Sigmoid colon (tissue), 7 donors: ENCODE data around the gene SAMD10. TPM values are rescaled to one million over a fixed set of nuclear protein-coding genes. Genes with fewer than 3 reads are reported as not detected.

Experiments used
- DNase-seq: peaks from one replicate; pipeline ENCODE4 v3.0.0-alpha.2; 2019
- H3K27ac ChIP-seq, 4 donors: fragments of 200-600 bp; sonication (generic); one replicate each; pipeline ENCODE4 v1.5.1; 2016 to 2019; ENCODE audit warnings: mild to moderate bottlenecking in 1 of 4
- H3K27me3 ChIP-seq, 3 donors: fragments of 200-600 bp; sonication (generic); one replicate each; pipeline ENCODE4 v1.5.1; 2019; ENCODE audit warnings: mild to moderate bottlenecking in 1 of 3
- H3K36me3 ChIP-seq, 4 donors: fragments of 200-600 bp; sonication (generic); one replicate each; pipeline ENCODE4 v1.5.1; 2016 to 2019
- H3K4me1 ChIP-seq, 4 donors: fragments of 200-600 bp; sonication (generic); one replicate each; pipeline ENCODE4 v1.5.1; 2017 to 2019
- H3K4me3 ChIP-seq, 4 donors: fragments of 200-600 bp; sonication (generic); one replicate each; pipeline ENCODE4 v1.5.1; 2017 to 2019; ENCODE audit warnings: mild to moderate bottlenecking in 2 of 4, moderate library complexity in 1 of 4
- H3K9me3 ChIP-seq, 4 donors: fragments of 200-600 bp in 3 of 4; sonication (generic) in 3 of 4; one replicate each; pipeline versions ENCODE4 v1.5.1 to v1.6.1; 2013 to 2019
- EP300 ChIP-seq, 4 donors: sonication (generic); formaldehyde crosslinking; IDR thresholded peaks; one replicate each; pipeline ENCODE4 v1.6.1; 2017; ENCODE audit warnings: antibody characterized with exemption in 4 of 4
- POLR2A ChIP-seq, 2 donors: fragments of 450-650 bp; IDR thresholded peaks; one replicate each; pipeline ENCODE4 v1.6.1; 2016; ENCODE audit warnings: antibody characterized with exemption in 2 of 2, mild to moderate bottlenecking in 2 of 2, moderate library complexity in 2 of 2
- POLR2AphosphoS5 ChIP-seq, 4 donors: sonication (generic); formaldehyde crosslinking; IDR thresholded peaks; one replicate each; pipeline ENCODE4 v1.6.1; 2017; ENCODE audit warnings: antibody characterized with exemption in 4 of 4
- WGBS, 2 donors: extraction: QIAGEN DNeasy Blood & Tissue Kit; methylation state at CpG; one replicate each; pipeline ENCODE4 v1.1.7; 2013; 5-methylcytosine and 5-hydroxymethylcytosine counted together
- intact Hi-C: fragments of 100-400 bp; cut with DNase I; formaldehyde crosslinking; loops from one replicate; pipeline ENCODE4 v1.15.1; 2023
- polyA plus RNA-seq, 3 donors: library from polyadenylated mRNA; stranded (reverse); fragments of 200-250 nt; gene quantifications; one replicate each; pipeline ENCODE4 v1.2.3, GENCODE V29; 2013
- total RNA-seq, 4 donors: library from RNA; depleted of rRNA; stranded (reverse); fragments of >200 nt; gene quantifications; one replicate each; pipeline ENCODE4 v1.1.0, GENCODE V29; 2016
- TF ChIP-seq, protein P1 (sequence below), 4 experiments: fragments of 450-650 bp in 3 of 4; fragments of 200-600 bp in 1 of 4; IDR thresholded peaks; one replicate each; pipeline ENCODE4 v1.5.1; 2016 to 2019; ENCODE audit warnings: antibody characterized with exemption in 4 of 4, mild to moderate bottlenecking in 3 of 4, moderate library complexity in 2 of 4
- donor health status: healthy with polysubstance abuse.
- donor health status: Bipolar disorder and iron deficiency.
- donor health status: healthy.

SAMD10 gene
- total and polyA plus RNA-seq, 7 donors, result 0.68 to 8.7 (median 2.8) TPM

GRCh38 chr20:63980317-63980805, 919 bp upstream of the SAMD10 start:
- intact Hi-C loops, result no loop called here
- Histone ChIP-seq H3K9me3 (no peaks in the 10 kb centered on the region), H3K4me3 (peak overlapping the region; percentile 85 to 98 (median 90)), H3K36me3 (peaks cover 8 to 18% (median 11%) of the 10 kb centered on the region in 4 donors), H3K27me3 (peaks cover 0 to 12% (median 7%) of the 10 kb centered on the region in 3 donors), H3K27ac (peak overlapping the region; percentile 80 to 88 (median 85)), H3K4me1 (peaks cover 0 to 45% (median 42%) of the 10 kb centered on the region in 4 donors)
- WGBS, 2 donors, result 72 to 78% methylated on average over 15 of the region's 15 CpGs
- DNase-seq, result no peak
- no peak for TF ChIP-seq EP300 (IDR thresholded peaks at IDR 0.05)
- no peak for TF ChIP-seq POLR2AphosphoS5 (IDR thresholded peaks at IDR 0.05)
- TF ChIP-seq POLR2A (IDR thresholded peaks at IDR 0.05), result no peak
- TF ChIP-seq, protein P1, sequence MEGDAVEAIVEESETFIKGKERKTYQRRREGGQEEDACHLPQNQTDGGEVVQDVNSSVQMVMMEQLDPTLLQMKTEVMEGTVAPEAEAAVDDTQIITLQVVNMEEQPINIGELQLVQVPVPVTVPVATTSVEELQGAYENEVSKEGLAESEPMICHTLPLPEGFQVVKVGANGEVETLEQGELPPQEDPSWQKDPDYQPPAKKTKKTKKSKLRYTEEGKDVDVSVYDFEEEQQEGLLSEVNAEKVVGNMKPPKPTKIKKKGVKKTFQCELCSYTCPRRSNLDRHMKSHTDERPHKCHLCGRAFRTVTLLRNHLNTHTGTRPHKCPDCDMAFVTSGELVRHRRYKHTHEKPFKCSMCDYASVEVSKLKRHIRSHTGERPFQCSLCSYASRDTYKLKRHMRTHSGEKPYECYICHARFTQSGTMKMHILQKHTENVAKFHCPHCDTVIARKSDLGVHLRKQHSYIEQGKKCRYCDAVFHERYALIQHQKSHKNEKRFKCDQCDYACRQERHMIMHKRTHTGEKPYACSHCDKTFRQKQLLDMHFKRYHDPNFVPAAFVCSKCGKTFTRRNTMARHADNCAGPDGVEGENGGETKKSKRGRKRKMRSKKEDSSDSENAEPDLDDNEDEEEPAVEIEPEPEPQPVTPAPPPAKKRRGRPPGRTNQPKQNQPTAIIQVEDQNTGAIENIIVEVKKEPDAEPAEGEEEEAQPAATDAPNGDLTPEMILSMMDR (IDR thresholded peaks at IDR 0.05), result no peak

- 0 to 1% methylated on average over 47 of the region's 47 CpGs for WGBS, 2 donors
- intact Hi-C loops, result loop anchor here (10.0 kb wide), 2 partner anchors 324 to 764 kb away; partner anchors contain the start of genes RTEL1, STMN3 and YTHDF1
- H3K9me3 ChIP-seq, result no peaks in the 10 kb centered on the region
- H3K27me3 ChIP-seq, result peaks cover 0 to 12% (median 7%) of the 10 kb centered on the region in 3 donors
- no peak for TF ChIP-seq EP300 (IDR thresholded peaks at IDR 0.05)
- TF ChIP-seq POLR2A (IDR thresholded peaks at IDR 0.05), result no peak
- TF ChIP-seq, protein P1 (IDR thresholded peaks at IDR 0.05), result no peak
- TF ChIP-seq POLR2AphosphoS5 (IDR thresholded peaks at IDR 0.05), result no peak
- no peak for DNase-seq
- peaks cover 0 to 47% (median 43%) of the 10 kb centered on the region in 4 donors for H3K4me1 ChIP-seq
- H3K27ac ChIP-seq, result peak overlapping the region; percentile 38 to 88 (median 72)
- peaks cover 0 to 7% (median under 1%) of the 10 kb centered on the region in 4 donors for H3K36me3 ChIP-seq
- peak overlapping the region; percentile 36 to 65 (median 59) for H3K4me3 ChIP-seq
These were observed 249 bp downstream of the SAMD10 start for GRCh38 chr20:63979229-63979556.

- peak overlapping the region; percentile 38 to 88 (median 72) for H3K27ac ChIP-seq
- peak overlapping the region; percentile 36 to 65 (median 59) for H3K4me3 ChIP-seq
- peak; percentile 85 for DNase-seq
- H3K36me3 ChIP-seq, result peaks cover 0 to under 1% (median 0%) of the 10 kb centered on the region in 4 donors
- intact Hi-C loops, result loop anchor here (10.0 kb wide), 2 partner anchors 324 to 764 kb away; partner anchors contain the start of genes RTEL1, STMN3 and YTHDF1
- H3K27me3 ChIP-seq, result peaks cover 0 to 12% (median 7%) of the 10 kb centered on the region in 3 donors
- TF ChIP-seq POLR2A (IDR thresholded peaks at IDR 0.05) (no peak), POLR2AphosphoS5 (IDR thresholded peaks at IDR 0.05) (peak in 1 of 4 donors; percentile 21)
- H3K9me3 ChIP-seq, result no peaks in the 10 kb centered on the region
- peaks cover 0 to 51% (median 48%) of the 10 kb centered on the region in 4 donors for H3K4me1 ChIP-seq
- 6 to 9% methylated on average over 52 of the region's 52 CpGs for WGBS, 2 donors
These were observed 868 bp downstream of the SAMD10 start for GRCh38 chr20:63978319-63979228.

DNA sequence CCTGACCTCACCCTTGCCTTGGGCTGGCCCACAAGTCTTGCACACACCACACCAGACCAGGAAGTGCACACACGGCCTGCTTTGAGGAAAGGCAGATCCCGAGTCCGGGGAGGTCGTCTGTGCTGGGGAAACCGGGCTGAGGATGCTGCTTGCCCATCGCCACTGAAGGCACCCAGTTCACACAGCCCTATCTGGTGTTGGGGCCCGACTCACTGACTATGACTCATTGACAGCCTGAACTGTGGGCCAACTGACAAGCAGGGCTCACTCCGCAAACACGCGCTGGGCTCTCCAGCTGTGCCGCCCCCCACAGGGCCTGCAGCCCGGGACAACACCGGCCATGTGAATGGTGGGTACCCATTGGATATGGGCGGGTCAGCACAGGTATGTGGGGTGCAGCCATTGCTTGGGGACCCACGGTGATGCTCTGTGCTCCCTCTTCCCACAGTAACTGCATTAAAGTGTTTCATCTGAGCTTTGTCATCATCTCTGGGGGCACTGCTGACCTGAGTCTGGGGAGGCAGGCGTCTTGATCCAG, 1.6 kb downstream of the SAMD10 start:
- TF ChIP-seq POLR2AphosphoS5 (IDR thresholded peaks at IDR 0.05), result no peak
- TF ChIP-seq EP300 (IDR thresholded peaks at IDR 0.05), result no peak
- TF ChIP-seq, protein P1 (IDR thresholded peaks at IDR 0.05), result no peak
- TF ChIP-seq POLR2A (IDR thresholded peaks at IDR 0.05), result no peak
- H3K27me3 ChIP-seq, result peaks cover 0 to 12% (median 7%) of the 10 kb centered on the region in 3 donors
- H3K9me3 ChIP-seq, result no peaks in the 10 kb centered on the region
- 67 to 76% methylated on average over 16 of the region's 16 CpGs for WGBS, 2 donors
- no peak overlapping the region for H3K4me3 ChIP-seq
- no peak overlapping the region for H3K27ac ChIP-seq
- no peaks in the 10 kb centered on the region for H3K36me3 ChIP-seq
- peaks cover 0 to 49% (median 47%) of the 10 kb centered on the region in 4 donors for H3K4me1 ChIP-seq
- DNase-seq, result peak; percentile 66
- intact Hi-C loops, result loop anchor here (10.0 kb wide), 2 partner anchors 323 to 763 kb away; partner anchors contain the start of genes RTEL1, STMN3 and YTHDF1
